Measurements from ENCODE around the gene EXOC4.

The EXOC4 gene

GRCh38 chr7:133815611-133816210, 562.8 kb downstream of the EXOC4 start:
- no peak for DNase-seq

GRCh38 chr7:133819695-133820094, 566.8 kb downstream of the EXOC4 start:
- DNase-seq = no peak

DNA sequence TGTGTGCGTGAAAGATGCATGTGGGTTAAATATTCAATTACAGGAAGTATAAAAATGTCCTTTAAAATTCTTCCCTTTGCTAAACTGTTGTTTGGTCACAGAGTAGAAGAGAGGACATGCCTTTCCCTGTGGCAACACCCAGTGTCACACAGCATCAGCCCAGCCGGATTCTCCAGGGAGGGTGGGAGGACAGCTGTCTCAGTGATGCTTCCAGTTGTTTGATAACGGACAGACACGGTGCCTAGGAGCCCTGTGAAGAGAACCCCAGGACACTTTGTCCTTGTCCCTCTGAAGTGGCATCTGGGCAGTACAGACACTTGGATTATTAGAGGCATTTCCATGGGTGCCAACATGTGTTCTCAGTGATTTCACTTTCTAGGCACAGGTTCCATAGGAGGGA, 567.7 kb downstream of the EXOC4 start:
- no peak for DNase-seq

GRCh38 chr7:133821171-133821570, 568.3 kb downstream of the EXOC4 start:
- no peak for DNase-seq

DNA sequence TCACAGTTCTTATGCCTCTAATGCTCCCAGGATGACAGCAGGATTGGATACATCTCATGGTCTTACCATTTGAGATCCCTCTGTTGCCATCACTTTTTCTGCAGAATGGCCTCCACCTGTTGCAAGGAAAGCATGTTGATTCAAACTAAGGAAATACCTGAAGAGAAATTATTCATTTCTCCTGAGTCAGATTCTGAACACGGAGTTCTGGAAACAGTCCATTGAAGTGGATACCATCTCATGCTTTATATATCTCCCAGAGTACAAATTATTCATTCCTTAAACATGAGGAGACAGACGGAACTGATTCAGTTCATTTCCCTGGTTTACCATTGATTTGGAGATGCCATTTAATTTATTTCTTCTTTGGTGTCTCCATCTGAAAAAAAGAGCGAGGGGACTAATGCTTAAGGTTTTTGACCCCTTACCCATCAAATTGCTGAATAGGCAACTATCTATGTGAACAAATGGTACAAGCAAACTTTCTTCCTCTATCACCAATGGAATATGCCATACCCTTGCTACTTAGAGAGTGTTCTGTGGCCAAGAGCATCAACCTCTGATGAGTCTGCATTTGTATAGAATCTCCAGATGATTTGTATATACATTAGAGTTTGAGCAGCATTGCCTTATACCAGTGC, 569.2 kb downstream of the EXOC4 start:
- no peak for DNase-seq

GRCh38 chr7:133822868-133823552, 570.1 kb downstream of the EXOC4 start:
- DNase-seq = no peak

- no peak for DNase-seq
Observed at GRCh38 chr7:133824132-133824531, 571.3 kb downstream of the EXOC4 start.

GRCh38 chr7:133827707-133828623, 575.1 kb downstream of the EXOC4 start:
- DNase-seq = no peak

- no peak for DNase-seq
Observed at GRCh38 chr7:133828906-133829305, 576.0 kb downstream of the EXOC4 start.

DNA sequence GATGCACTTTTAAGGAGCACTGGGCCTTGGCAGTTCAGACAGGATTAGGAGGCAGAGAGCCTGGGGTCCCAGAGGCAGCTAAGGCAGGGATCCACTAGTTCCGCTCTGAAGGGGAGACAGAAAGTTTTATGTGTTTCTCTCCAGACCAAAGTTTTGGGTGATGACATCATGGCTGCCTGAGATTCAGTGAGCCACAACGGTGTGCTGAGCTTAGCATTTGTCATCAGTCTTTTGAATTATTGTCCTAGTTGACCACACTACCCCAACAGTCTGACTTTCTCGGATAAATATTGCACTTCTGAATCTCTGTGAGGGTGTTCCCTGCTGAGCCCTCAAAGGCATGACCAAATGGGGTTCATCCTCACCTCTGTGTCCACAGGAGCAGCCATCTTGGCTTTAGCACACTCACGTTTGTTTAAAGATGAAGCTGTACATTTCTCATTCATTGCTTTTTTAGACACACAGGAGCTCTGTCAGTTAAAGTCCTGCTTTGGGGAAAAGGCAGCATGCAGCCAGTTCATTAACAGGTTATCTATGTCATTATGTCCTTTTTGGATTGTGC, 576.5 kb downstream of the EXOC4 start:
- DNase-seq = no peak

- DNase-seq = no peak
Observed at GRCh38 chr7:133830081-133830480, 577.2 kb downstream of the EXOC4 start.

- no peak for DNase-seq
Observed at GRCh38 chr7:133836666-133837065, 583.8 kb downstream of the EXOC4 start.

- DNase-seq = no peak
Observed at GRCh38 chr7:133837224-133837623, 584.3 kb downstream of the EXOC4 start.

GRCh38 chr7:133839121-133839520, 586.2 kb downstream of the EXOC4 start:
- DNase-seq = no peak

DNA sequence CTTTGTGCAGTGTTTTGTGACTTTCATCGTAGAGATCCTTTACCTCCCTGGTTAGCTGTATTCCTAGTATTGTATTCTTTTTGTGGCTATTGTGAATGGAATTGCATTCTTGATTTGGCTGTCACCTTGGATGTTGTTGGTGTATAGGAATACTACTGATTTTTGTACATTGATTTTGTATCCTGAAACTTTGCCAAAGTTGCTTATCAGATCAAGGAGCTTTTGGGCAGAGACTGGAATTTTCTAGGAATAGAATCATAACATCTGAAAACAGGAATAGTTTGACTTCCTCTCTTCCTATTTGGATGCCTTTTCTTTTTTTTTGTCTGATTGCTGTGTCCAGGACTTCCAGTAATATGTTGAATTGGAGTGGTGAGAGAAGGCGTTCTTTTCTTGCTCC, 590.5 kb downstream of the EXOC4 start:
- no peak for DNase-seq

GRCh38 chr7:133845005-133845404, 592.1 kb downstream of the EXOC4 start:
- DNase-seq = no peak

- DNase-seq = no peak
Observed at GRCh38 chr7:133846203-133846945, 593.5 kb downstream of the EXOC4 start.

DNA sequence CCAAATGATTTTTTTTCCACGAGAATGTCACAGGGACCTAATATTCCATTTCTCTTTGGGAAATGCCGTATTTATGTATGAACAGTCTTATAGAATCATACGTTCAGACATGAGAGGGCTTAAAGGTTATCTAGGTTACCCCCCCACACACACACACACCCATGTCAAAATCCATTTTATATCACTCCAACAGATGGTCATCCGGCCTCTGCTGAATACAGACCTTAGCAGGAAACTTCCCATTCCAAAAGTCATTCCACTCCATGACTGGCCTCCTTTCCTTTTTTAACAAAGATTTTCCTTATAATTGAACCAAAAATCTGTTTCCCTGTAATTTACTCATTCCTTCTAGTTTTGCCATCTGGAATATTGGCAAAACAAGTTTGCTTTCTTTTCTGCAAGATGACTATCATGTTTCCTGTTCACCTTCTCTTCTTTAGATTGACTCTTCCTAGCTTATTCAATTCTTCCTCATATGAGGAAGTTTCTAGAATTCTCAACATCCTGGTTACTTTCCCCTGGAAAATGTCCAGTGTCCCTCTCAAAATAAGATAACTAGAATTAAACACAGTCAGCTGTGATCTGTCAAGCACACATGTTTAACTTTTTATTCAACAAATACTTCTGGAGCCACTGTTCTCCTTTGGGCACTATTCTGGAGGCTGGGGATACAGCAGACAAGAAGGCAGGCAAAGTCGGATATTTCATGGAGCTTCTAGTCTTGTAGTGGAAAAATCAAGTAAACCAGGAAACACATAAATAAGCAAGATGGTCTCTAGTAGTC, 597.8 kb downstream of the EXOC4 start:
- no peak for DNase-seq

DNA sequence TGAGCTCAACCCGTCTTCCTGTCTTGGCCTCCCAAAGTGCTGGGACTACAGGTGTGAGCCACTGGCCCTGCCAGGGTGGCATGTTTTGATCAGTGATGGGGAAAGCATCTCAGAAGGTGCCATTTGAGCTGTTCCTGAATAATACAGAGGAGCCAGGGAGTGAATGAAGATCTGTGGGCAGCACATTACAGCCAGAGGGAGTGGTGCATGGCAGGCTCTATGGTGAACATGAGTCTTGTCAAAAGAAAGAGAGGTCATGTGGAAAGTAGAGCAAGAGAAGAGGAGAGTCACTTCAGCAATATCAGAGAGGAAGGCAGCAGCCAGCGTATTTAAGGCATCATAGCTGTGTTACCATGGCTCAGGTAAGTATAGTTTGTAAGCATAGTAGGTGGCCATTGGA, 598.5 kb downstream of the EXOC4 start:
- DNase-seq = no peak

GRCh38 chr7:133853706-133854276, 600.9 kb downstream of the EXOC4 start:
- peak in 1 of 2 donors; percentile 2 for DNase-seq

GRCh38 chr7:133854739-133855138, 601.9 kb downstream of the EXOC4 start:
- DNase-seq = peak in 1 of 2 donors; percentile 26
